ENCODE measurements around the gene EFNA4.
A peak's percentile ranks its signal among the peaks of the same experiment; 100 is the strongest.

Gene EFNA4

GRCh38 chr1:155078469-155079209, 15.1 kb downstream of the EFNA4 start, which contains the start of gene EFNA3:
Gene EFNA3, plus strand, starts transcription at chr1:155078837. Its CDS starts 105 bp downstream, at chr1:155078942.
- Histone ChIP-seq H3K4me3 (peak within 1 kb of the TSS; percentile 67), H3K4me1 (peaks cover 16% of the 10 kb centered on the region), H3K27me3 (ENCODE audit: low read depth) (no peaks in the 10 kb centered on the region), H3K9me3 (no peaks in the 10 kb centered on the region), H3K36me3 (replicated peaks) (no peaks in the 10 kb centered on the region)
- in situ Hi-C loops (cut with MboI; ENCODE audit: low sequenced_read_pairs) = no loop called here
- DNase-seq (ENCODE audit: low spot score in 2 of 2) = peak; percentile 59 to 91

- peaks cover 15% of the 10 kb centered on the region for H3K4me1 ChIP-seq
- H3K4me3 ChIP-seq = peak overlapping the region; percentile 67
Observed at GRCh38 chr1:155079210-155079486, 15.6 kb downstream of the EFNA4 start.

GRCh38 chr1:155079487-155080311, 16.2 kb downstream of the EFNA4 start:
- in situ Hi-C loops (cut with MboI; ENCODE audit: low sequenced_read_pairs) = loop anchor here (5.0 to 10.0 kb wide), 2 partner anchors 32 to 55 kb away; no protein-coding TSS in a partner anchor
- Histone ChIP-seq H3K27me3 (ENCODE audit: low read depth) (no peaks in the 10 kb centered on the region), H3K9me3 (no peaks in the 10 kb centered on the region), H3K4me1 (peaks cover 19% of the 10 kb centered on the region), H3K36me3 (replicated peaks) (no peaks in the 10 kb centered on the region), H3K4me3 (peak overlapping the region; percentile 67)
- peak in 1 of 2 experiments; percentile 70 for DNase-seq (ENCODE audit: low spot score in 2 of 2)

More at GRCh38 chr1:155079210-155079486, 15.6 kb downstream of the EFNA4 start:
- Histone ChIP-seq H3K27me3 (ENCODE audit: low read depth) (no peaks in the 10 kb centered on the region), H3K9me3 (no peaks in the 10 kb centered on the region), H3K36me3 (replicated peaks) (no peaks in the 10 kb centered on the region)
- in situ Hi-C loops (cut with MboI; ENCODE audit: low sequenced_read_pairs) = no loop called here
- no peak for DNase-seq (ENCODE audit: low spot score in 2 of 2)

GRCh38 chr1:155080312-155081228, 17.0 kb downstream of the EFNA4 start:
- in situ Hi-C loops (cut with MboI; ENCODE audit: low sequenced_read_pairs) = loop anchor here (5.0 to 10.0 kb wide), 2 partner anchors 33 to 56 kb away; no protein-coding TSS in a partner anchor
- peak overlapping the region; percentile 67 for H3K4me3 ChIP-seq
- DNase-seq (ENCODE audit: low spot score in 2 of 2) = peak; percentile 80 to 94

GRCh38 chr1:155081472-155082300, 18.1 kb downstream of the EFNA4 start:
- DNase-seq (ENCODE audit: low spot score in 2 of 2) = no peak
- in situ Hi-C loops (cut with MboI; ENCODE audit: low sequenced_read_pairs) = loop anchor here (5.0 to 10.0 kb wide), 2 partner anchors 34 to 57 kb away; no protein-coding TSS in a partner anchor
- Histone ChIP-seq H3K27me3 (ENCODE audit: low read depth) (no peaks in the 10 kb centered on the region), H3K36me3 (replicated peaks) (no peaks in the 10 kb centered on the region; the same call in 1 of the 2 replicates), H3K9me3 (no peaks in the 10 kb centered on the region), H3K4me1 (peaks cover 23% of the 10 kb centered on the region), H3K4me3 (no peak overlapping the region; the same call in 1 of the 2 replicates)

More at GRCh38 chr1:155080312-155081228, 17.0 kb downstream of the EFNA4 start:
- H3K36me3 ChIP-seq (replicated peaks) = no peaks in the 10 kb centered on the region
- no peaks in the 10 kb centered on the region for H3K27me3 ChIP-seq (ENCODE audit: low read depth)
- peaks cover 20% of the 10 kb centered on the region for H3K4me1 ChIP-seq
- H3K9me3 ChIP-seq = no peaks in the 10 kb centered on the region

- H3K4me1 ChIP-seq = peaks cover 22% of the 10 kb centered on the region
Observed at GRCh38 chr1:155082301-155083051, 18.9 kb downstream of the EFNA4 start.

GRCh38 chr1:155083052-155083541, 19.6 kb downstream of the EFNA4 start:
- in situ Hi-C loops (cut with MboI; ENCODE audit: low sequenced_read_pairs) = loop anchor here (5.0 to 10.0 kb wide), 2 partner anchors 36 to 58 kb away; no protein-coding TSS in a partner anchor
- DNase-seq (ENCODE audit: low spot score in 2 of 2) = no peak

More at GRCh38 chr1:155082301-155083051, 18.9 kb downstream of the EFNA4 start:
- no peaks in the 10 kb centered on the region; the same call in 1 of the 2 replicates for H3K36me3 ChIP-seq (replicated peaks)
- H3K4me3 ChIP-seq = no peak overlapping the region
- no peaks in the 10 kb centered on the region for H3K27me3 ChIP-seq (ENCODE audit: low read depth)
- in situ Hi-C loops (cut with MboI; ENCODE audit: low sequenced_read_pairs) = loop anchor here (5.0 to 10.0 kb wide), 2 partner anchors 35 to 58 kb away; no protein-coding TSS in a partner anchor
- H3K9me3 ChIP-seq = no peaks in the 10 kb centered on the region
- DNase-seq (ENCODE audit: low spot score in 2 of 2) = peak in 1 of 2 experiments; percentile 45

GRCh38 chr1:155083865-155084721, 20.6 kb downstream of the EFNA4 start:
- Histone ChIP-seq H3K9me3 (no peaks in the 10 kb centered on the region), H3K36me3 (replicated peaks) (no peaks in the 10 kb centered on the region; the same call in 1 of the 2 replicates), H3K4me1 (peaks cover 17% of the 10 kb centered on the region), H3K4me3 (peak overlapping the region; percentile 66), H3K27me3 (ENCODE audit: low read depth) (no peaks in the 10 kb centered on the region)
- in situ Hi-C loops (cut with MboI; ENCODE audit: low sequenced_read_pairs) = loop anchor here (5.0 to 10.0 kb wide), 2 partner anchors 37 to 59 kb away; no protein-coding TSS in a partner anchor
- DNase-seq (ENCODE audit: low spot score in 2 of 2) = peak in 1 of 2 experiments; percentile 59

More at GRCh38 chr1:155083052-155083541, 19.6 kb downstream of the EFNA4 start:
- Histone ChIP-seq H3K36me3 (replicated peaks) (no peaks in the 10 kb centered on the region; the same call in 1 of the 2 replicates), H3K4me1 (peaks cover 21% of the 10 kb centered on the region), H3K27me3 (ENCODE audit: low read depth) (no peaks in the 10 kb centered on the region), H3K4me3 (no peak overlapping the region), H3K9me3 (no peaks in the 10 kb centered on the region)

- in situ Hi-C loops (cut with MboI; ENCODE audit: low sequenced_read_pairs) = loop anchor here (5.0 to 10.0 kb wide), 2 partner anchors 38 to 60 kb away; no protein-coding TSS in a partner anchor
- Histone ChIP-seq H3K4me1 (peaks cover 17% of the 10 kb centered on the region), H3K9me3 (no peaks in the 10 kb centered on the region), H3K4me3 (peak overlapping the region; percentile 66), H3K27me3 (ENCODE audit: low read depth) (no peaks in the 10 kb centered on the region), H3K36me3 (replicated peaks) (no peaks in the 10 kb centered on the region; the same call in 1 of the 2 replicates)
- peak; percentile 94 to 97 for DNase-seq (ENCODE audit: low spot score in 2 of 2)
Observed at GRCh38 chr1:155084722-155085503, 21.4 kb downstream of the EFNA4 start.

GRCh38 chr1:155085504-155086127, 22.1 kb downstream of the EFNA4 start:
- Histone ChIP-seq H3K27me3 (ENCODE audit: low read depth) (no peaks in the 10 kb centered on the region), H3K4me3 (peak overlapping the region; percentile 66), H3K36me3 (replicated peaks) (no peaks in the 10 kb centered on the region; the same call in 1 of the 2 replicates), H3K4me1 (peaks cover 17% of the 10 kb centered on the region), H3K9me3 (no peaks in the 10 kb centered on the region)
- in situ Hi-C loops (cut with MboI; ENCODE audit: low sequenced_read_pairs) = loop anchor here (10.0 kb wide), 1 partner anchor 61 kb away; no protein-coding TSS in a partner anchor
- peak in 1 of 2 experiments; percentile 70 for DNase-seq (ENCODE audit: low spot score in 2 of 2)

All from HAP-1 (cell line).